ENCODE data around the gene QRICH1.
"Not testable (repeated sequence)": the region's sequence is repeated elsewhere in the genome, so short reads cannot be mapped to it uniquely, and the experiment has no call there.

QRICH1 gene

DNA sequence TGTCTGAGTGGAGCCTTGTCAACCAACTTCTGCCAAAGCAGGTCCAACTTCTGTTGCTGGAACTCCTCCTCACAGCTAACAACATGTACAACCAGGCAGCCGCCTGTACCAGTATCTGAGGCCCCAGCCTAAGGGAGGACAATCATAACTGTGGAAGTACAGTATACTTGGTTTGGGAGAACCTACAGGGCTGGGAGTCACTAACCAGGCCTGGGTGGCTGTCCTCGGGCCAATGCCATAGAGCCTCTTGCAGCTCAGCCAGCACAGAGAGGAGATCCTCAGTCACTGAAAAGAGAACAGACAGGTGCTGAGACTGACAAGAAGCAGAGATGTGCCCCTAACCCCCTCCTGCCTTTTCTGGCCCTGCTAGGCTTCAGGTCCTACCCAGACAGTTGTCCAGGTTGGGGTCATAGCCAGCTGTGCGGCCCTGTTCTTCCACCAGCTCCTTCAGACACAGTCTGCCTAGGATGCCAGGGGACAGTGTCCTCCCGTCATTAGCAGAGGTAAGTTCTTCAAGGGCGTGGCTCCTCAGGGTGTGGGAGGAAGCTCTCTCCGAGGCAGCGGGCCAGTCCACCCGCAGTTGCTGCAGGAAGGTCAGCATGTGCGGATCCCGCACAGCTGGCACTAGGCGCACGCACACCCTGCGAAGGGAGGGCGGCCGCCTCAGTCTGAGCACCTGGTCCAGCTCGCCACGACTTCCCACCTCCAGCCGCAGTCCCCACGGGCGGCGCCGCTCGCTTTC lies 76.5 kb downstream of the QRICH1 start:
- DNase-seq (ENCODE audit: low read depth in 2 of 2): no peak

DNA sequence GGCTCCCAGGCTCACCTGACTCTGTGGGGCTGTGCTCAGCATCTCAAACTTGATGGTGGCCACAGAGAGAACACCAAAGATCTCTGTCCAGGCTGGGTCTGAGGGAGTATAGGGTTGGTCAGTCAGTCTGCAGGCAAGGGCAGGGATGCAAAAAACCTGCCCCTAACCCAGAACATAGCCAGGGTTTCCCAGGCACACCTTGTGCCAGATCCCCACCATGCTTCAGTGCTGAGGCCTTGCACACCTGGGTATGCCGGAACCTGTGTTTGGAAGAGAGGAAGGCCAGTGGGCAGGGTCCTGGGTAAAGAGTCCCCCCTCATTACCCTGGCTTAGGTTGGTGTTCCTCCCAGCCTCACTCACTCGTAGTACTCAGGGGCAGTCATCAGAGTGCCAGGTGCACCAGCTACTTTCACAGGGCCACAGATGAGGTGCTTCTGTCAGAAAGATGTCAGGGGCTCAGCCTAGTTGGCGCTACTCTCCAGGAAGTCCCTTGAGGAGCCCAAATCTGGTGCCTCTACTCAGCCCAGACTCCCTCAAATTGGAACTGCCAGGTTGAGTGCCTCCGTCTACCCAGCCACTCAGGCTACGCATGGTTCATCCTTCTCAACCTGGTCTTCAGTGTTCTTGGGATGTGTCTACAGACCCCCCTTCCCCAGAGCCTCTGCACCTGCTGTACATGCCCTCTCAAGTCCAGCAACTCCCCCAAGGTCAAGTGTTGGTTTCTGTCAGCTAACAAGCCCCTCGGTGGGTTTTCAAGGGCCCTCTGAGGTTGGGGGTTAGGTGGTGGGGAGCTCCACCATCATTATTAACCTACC lies 77.2 kb downstream of the QRICH1 start:
- no peak for DNase-seq (ENCODE audit: low read depth in 2 of 2)

DNA sequence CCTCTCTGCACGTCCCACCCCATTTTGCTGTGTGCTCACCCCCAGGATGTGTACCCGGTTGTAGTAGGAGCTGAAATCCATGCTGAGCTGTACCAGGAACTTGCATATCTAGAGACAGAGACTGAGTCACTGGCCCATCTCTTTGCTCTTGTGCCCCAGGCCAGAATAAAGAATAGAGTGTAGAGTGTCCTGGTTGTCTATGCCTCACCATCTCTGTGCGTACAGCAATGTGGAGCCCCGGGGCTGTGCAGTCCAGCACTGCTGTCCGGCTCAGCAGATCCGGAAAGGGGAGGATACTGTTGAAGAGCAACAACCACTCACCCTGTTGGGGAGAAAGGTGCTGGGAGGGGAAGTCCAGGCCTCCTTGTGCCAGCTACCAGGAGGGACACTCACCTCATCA lies 78.1 kb downstream of the QRICH1 start:
- DNase-seq (ENCODE audit: low read depth in 2 of 2): no peak

DNA sequence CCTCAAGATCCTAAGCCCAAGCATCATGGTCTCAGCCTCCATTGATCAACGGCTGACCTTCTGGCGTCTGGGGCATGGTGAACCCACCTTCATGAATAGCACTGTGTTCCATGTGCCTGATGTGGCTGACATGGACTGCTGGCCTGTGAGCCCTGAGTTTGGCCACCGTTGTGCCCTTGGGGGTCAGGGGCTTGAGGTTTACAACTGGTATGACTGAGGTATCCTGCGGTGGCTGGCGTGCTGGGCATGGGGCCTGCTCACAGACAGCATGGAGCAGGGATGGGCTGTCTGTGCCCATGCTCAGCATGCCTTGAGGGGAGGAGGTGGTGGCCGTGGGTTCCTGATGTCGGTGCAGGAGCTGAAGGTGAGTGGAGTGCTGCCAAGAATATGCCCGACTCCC lies 78.8 kb downstream of the QRICH1 start:
- DNase-seq (ENCODE audit: low read depth in 2 of 2): no peak

DNA sequence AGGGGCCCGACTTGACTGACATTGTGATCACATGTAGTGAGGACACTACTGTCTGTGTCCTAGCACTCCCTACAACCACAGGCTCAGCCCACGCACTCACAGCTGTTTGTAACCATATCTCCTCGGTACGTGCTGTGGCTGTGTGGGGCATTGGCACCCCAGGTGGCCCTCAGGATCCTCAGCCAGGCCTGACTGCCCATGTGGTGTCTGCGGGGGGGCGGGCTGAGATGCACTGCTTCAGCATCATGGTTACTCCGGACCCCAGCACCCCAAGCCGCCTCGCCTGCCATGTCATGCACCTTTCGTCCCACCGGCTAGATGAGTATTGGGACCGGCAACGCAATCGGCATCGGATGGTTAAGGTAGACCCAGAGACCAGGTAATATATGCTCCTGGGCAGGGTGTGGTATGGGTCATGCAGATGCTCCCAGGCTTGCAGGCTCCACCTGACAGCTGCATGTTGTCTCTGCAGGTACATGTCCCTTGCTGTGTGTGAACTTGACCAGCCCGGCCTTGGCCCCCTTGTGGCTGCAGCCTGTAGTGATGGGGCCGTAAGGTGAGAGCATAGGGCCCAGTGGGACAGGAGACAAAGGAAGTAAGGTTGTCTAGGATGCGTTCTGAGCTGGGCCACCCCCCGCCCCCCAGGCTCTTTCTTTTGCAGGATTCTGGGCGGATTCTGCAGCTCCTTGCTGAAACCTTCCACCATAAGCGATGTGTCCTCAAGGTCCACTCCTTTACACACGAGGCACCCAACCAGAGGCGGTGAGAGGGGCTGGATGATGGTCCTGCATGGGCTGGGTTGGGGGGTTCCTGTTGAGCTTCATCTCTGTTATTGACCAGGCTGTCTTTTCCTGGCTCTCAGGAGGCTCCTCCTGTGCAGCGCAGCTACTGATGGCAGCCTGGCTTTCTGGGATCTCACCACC lies 79.9 kb downstream of the QRICH1 start:
- no peak for DNase-seq (ENCODE audit: low read depth in 2 of 2)

DNA sequence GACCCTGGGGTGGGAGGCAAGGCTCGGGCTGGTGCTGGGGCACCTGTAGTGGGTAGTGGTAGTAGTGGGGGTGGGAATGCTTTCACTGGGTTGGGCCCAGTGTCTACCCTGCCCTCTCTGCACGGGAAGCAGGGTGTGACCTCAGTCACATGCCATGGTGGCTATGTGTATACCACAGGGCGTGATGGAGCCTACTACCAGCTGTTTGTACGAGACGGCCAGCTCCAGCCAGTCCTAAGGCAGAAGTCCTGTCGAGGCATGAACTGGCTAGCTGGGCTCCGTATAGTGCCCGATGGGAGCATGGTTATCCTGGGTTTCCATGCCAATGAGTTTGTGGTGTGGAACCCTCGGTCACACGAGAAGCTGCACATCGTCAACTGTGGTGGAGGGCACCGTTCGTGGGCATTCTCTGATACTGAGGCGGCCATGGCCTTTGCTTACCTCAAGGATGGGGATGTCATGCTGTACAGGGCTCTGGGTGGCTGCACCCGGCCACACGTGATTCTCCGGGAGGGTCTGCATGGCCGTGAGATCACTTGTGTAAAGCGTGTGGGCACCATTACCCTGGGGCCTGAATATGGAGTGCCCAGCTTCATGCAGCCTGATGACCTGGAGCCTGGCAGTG lies 80.6 kb downstream of the QRICH1 start:
- DNase-seq (ENCODE audit: low read depth in 2 of 2): no peak

DNA sequence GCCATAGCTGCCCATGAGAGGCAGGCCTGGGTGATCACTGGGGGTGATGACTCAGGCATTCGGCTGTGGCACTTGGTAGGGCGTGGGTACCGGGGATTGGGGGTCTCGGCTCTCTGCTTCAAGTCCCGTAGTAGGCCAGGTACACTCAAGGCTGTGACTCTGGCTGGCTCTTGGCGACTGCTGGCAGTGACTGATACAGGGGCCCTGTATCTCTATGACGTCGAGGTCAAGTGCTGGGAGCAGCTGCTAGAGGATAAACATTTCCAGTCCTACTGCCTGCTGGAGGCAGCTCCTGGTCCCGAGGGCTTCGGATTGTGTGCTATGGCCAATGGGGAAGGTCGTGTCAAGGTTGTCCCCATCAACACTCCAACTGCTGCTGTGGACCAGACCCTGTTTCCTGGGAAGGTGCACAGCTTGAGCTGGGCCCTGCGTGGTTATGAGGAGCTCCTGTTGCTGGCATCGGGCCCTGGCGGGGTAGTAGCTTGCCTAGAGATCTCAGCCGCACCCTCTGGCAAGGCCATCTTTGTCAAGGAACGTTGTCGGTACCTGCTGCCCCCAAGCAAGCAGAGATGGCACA lies 81.3 kb downstream of the QRICH1 start:
- DNase-seq (ENCODE audit: low read depth in 2 of 2): no peak

DNA sequence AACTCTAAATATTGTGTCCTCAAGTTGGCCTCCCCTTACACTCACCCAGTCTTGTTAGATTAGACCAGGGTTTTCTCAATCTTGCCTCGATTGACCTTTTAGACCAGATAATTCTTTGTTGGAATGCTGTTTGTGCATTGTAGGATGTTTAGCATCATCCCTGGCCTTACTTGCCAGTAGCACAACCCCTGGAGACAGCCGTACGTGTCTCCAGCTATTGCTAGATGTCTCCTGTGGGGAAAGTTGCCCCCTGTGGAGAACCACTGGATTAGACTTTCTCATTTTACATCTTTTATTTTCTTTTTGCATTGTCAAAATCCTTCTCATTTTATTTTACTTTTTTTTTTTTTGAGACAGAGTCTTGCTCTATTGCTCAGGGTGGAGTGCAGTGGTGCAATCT lies 84.5 kb downstream of the QRICH1 start:
- DNase-seq (ENCODE audit: low read depth in 2 of 2): no peak

DNA sequence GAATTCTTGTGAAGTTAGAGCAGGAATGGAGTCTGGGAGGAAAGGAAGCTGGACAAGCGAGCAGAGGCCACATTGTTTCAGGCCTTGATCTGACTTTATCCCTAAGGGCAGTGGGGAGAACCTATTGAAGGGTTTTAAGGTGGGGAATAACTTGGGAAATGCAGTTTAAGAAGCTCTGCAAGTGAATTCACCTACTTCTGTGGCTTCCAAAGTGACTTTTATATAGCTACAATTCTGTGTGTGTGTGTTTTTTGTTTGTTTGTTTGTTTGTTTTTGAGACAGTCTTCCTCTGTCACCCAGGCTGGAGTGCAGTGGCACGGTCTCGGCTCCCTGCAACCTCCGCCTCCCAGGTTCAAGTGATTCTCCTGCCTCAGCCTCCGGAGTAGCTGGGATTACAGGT lies 85.2 kb downstream of the QRICH1 start:
- DNase-seq (ENCODE audit: low read depth in 2 of 2): not testable (repeated sequence)

DNA sequence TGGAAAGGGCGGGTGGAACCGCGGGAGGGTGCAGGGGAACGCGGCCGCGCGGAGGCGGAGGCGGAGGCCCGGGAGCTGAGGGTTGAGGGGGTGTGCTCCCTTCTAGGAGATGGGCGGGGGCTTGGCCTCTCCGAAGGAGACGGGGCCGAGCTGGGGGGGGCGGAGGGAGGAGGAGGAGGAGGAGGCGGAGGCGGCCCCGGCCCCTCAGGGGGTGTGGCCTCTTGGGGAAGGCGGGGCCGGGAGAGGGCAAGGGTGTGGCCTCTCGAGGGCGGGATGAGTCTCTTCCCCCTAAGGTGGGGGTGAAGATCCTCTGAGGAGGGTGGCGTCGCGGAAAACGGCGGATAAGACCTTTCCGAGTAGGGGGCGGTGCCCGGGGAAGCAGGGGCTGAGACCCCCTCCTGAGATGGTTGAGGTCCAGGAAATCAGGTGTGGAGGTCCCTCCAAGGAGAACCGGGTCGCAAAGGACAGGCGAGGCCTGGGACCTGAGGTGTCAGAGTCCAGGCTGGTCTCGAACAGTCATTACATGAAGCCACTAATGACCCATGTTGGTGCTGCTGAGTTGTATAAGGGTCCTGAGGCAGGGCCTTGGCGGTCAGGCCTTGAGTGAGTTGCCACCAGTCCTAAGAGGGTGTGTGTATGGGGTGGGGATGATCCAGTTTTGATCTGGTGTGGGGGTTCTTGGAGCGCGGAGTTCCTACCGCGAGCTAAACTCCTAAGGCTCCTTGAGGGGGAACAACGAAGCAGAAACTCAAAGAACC lies 85.9 kb downstream of the QRICH1 start:
- DNase-seq (ENCODE audit: low read depth in 2 of 2): peak; percentile 75 to 86

DNA sequence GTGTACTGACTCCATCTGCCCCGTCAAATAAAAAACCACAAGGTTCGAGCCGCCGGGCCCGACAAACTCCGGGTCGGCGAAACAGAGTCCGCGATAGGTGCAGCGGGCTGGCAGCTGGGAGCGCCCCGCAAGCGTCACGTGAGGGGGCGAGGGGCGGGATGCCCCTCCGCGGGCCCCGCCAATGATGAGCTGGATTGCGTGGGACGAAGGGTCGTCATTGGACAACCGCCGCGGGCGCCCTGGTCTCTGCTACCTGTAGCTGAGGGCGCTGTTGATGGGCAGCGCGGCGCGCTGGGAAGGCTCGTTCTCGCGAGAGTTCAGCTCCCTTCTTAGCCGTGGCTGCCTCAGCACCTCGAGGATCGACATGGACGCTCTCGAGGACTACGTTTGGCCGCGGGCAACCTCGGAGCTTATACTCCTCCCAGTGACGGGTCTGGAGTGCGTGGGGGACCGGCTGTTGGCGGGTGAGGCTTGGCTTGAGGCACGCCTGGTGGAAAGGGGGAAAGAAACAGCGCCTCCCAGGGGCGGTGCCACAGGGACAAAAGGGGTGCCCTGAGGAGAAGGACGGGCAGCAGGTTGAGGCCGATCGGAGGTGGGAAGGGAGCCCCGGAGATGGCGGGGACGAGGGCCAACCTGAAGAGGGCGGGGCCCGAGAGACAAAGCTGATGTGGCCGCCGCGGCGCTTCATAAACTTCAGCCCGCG lies 86.7 kb downstream of the QRICH1 start, which contains the start of gene WDR6:
WDR6 (plus strand) TSS at position 324 of the 703 bp plus-strand sequence; CDS start at position 365, 41 bp downstream.
- DNase-seq (ENCODE audit: low read depth in 2 of 2): peak; percentile 96 to 97

DNA sequence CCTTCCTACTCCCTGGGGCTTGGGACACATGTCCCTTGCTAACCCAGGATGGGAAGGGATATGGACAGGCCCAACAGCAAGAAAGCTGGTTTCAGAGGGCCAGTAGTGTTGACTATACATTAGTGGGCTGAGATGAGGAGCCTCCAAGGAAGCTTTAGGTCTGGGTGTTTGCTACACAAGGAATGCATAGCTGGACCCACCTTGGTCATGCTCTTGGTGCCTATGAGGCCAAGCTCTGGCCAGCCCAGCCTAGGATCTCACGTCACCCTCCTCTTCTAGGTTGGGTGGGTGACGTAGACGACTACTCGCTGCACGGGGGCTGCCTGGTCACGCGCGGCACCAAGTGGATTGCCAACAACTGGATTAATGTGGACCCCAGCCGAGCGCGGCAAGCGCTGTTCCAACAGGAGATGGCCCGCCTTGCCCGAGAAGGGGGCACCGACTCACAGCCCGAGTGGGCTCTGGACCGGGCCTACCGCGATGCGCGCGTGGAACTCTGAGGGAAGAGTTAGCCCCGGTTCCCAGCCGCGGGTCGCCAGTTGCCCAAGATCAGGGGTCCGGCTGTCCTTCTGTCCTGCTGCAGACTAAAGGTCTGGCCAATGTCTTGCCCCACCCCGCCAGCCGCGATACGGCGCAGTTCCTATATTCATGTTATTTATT lies 87.3 kb downstream of the QRICH1 start:
- DNase-seq (ENCODE audit: low read depth in 2 of 2): no peak

DNA sequence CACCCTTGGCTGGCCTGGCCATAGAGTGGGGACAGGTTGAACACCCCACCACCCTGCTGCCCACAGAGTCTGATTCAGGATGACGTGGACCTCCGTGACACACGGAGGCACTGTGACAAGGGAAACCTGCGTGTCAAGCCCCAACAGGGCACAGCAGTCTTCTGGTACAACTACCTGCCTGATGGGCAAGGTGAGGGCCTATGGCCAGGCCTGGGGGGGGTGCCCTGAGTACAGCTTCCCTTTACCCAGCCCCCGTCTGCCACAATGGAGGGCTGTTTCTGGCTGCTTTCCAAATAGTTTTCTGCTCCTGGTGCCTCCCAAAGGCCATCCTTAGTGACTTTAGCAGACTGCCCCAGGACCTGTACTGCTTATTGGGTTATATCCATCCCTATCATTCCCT lies 87.9 kb downstream of the QRICH1 start:
- no peak for DNase-seq (ENCODE audit: low read depth in 2 of 2)

DNA sequence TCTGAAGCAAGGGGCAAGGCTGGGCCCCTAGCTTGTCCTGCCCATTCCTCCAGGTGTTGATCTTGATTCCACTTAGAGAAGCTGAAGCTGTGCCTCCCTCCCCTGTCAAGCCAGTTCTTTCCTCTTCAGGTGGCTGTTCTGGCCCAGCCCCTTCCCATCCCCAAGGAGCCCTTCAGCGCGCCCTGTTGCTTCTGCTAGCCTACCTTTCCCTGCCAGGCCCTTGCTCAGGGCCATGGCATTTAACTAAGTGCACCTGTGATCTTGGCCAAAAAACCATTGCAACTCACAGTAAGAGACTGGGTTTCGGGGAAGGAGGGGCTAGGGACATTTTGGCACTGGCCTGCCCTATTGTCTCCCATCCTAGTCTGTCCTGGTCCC lies 88.6 kb downstream of the QRICH1 start:
- DNase-seq (ENCODE audit: low read depth in 2 of 2): no peak

DNA sequence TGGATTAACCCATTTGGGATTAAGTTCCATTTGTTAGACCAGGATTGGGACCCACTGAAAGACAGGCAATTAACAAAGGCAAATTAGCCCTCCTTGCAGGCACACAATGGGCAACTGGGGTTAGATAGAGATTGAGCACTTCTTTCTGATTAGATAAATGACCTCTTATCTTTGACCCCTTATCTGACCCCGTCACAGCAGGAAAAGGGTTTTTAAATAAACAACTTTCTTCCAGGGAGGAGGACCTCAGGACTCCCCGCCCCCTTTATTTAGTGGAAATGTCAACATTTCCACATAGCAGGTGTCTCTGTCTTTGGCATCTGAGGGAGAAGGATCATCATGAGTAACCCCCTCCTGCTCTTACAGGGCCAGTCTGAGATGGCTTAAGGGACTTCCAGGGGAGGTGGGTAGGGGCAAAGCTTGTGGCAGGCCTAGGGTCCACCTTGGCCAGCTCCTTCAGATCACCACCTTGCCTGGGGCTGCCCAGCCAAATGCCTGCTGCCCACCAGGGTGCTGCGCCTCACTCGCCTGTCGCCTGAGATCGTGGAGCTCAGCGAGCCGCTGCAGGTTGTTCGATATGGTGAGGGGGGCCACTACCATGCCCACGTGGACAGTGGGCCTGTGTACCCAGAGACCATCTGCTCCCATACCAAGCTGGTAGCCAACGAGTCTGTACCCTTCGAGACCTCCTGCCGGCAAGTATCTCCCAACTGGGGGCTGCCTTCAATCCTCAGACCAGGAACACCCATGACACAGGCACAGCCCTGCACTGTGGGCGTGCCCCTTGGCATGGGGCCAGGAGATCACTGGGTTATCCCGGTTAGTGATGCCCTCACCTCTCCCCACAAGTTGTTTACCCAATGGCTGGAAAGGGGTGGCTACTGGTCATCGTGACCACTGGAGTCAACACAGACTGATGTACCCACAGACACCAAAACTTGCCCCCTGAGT lies 89.2 kb downstream of the QRICH1 start:
- DNase-seq (ENCODE audit: low read depth in 2 of 2): no peak

DNA sequence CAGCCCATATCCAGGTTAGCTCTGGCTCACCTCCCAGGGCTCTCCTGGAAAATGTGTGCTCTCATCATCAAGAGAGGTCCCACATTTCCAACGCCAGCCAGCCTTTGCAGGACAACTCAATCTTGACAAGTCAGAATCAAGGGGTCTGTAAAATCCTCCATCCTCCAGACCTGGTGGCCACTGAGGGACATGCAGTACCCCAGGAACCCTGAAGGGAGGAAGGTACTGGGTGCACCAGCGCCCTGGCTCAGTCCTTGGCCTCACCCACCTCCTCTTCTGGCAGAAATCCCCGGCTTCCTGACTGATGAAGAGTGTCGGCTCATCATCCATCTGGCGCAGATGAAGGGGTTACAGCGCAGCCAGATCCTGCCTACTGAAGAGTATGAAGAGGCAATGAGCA lies 92.7 kb downstream of the QRICH1 start:
- DNase-seq (ENCODE audit: low read depth in 2 of 2): no peak

DNA sequence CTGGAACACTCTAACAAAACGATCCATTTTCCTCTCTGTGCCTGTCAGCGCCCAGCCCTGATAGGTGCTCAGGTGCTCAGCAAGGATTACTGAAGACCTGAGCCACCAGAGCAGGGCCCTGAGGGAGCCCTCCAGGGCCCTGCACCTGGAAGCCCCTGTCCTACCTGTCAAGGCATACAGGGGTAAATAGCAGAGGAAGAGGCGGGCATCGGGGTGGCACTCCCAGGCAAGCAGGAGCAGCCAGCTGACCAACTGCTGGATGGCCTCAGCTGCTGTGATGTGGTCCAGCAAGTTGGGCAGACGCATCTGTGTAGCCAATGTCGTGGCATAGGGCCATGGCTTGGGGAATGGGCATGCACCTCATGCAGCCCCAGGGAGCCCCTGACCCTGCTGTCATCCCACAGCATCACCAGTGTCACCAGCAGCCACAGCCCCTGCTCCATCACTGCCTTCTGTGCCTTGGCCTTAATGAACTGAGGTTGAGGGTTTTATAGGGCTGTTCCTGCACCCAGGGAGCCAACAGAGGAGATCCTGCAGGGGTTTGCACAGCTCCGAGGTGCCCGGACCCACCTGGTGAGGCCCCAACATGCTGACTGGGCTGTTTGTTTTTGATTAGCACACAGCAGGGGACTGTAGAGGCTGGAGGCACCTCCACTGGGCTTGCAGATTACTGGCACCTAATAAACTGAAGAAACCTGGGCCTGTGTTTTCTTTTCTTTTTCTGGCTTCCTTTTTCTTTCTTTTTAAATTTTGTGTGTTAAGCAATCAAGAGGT lies 94.6 kb downstream of the QRICH1 start:
- no peak for DNase-seq (ENCODE audit: low read depth in 2 of 2)

Data from stimulated activated CD4-positive, alpha-beta T cell treated with anti-CD3 and anti-CD28 coated beads, Interleukin-12 subunit alpha, Interleukin-12 subunit beta, amount 100 ng/mL, for 24 hours (primary cell).